SK-N-SH (cell line): ENCODE measurements around the gene C17orf114.

Source experiments
- CTCF ChIA-PET: fragments of 300-600, 350-600 bp; formaldehyde crosslinking; extraction: SDS; loops from one replicate; lab custom pipeline; 2021; lab: Yijun Ruan, JAX
- POLR2A ChIA-PET: fragments of 350-600 bp; sonication (Branson Sonifier 250); formaldehyde crosslinking; extraction: SDS; loops from one replicate; lab custom pipeline; 2020; ENCODE audit warnings: antibody characterized with exemption, inconsistent platforms; lab: Yijun Ruan, JAX
- DNase-seq: peaks from one replicate; pipeline ENCODE4 v3.0.0; 2012
- H2AFZ ChIP-seq: fragments of 200-600 bp; sonication (generic); 2 replicates; pipeline ENCODE4 v1.8.1; 2016; ENCODE audit warnings: antibody characterized with exemption, mild to moderate bottlenecking, low read depth
- H3F3A ChIP-seq: fragments of 200-600 bp; sonication (generic); replicated peaks from 2 replicates; pipeline ENCODE3; 2016; ENCODE audit warnings: antibody characterized with exemption, mild to moderate bottlenecking; ENCODE audit not compliant: insufficient read depth
- H3K27ac ChIP-seq, 2 experiments: fragments of 200-500 bp in 1 of 2; fragments of 200-600 bp in 1 of 2; sonication (Bioruptor generic) in 1 of 2; sonication (generic), shearing (Covaris generic) in 1 of 2; 2 replicates each; pipeline versions ENCODE4 v1.5.1 to v1.6.1; 2014 to 2016; ENCODE audit warnings: low read depth in 2 of 2, inconsistent platforms in 1 of 2, low read length in 1 of 2, mild to moderate bottlenecking in 1 of 2, mixed read lengths in 1 of 2
- H3K27me3 ChIP-seq: fragments of 200-600 bp; sonication (generic), shearing (Covaris generic); 2 replicates; pipeline ENCODE4 v1.6.1; 2016; ENCODE audit warnings: mixed run types; ENCODE audit not compliant: insufficient read depth
- H3K36me3 ChIP-seq, 2 experiments: fragments of 200-500 bp in 1 of 2; fragments of 200-600 bp in 1 of 2; sonication (Bioruptor generic) in 1 of 2; sonication (generic) in 1 of 2; replicated peaks in 1 of 2; 2 replicates each; pipeline versions ENCODE3 to v1.5.1; 2014 to 2016; ENCODE audit warnings: low read length in 1 of 2, mild to moderate bottlenecking in 1 of 2; ENCODE audit not compliant: insufficient read depth in 2 of 2, control insufficient read depth in 1 of 2
- H3K4me1 ChIP-seq, 2 experiments: fragments of 200-500 bp in 1 of 2; fragments of 200-600 bp in 1 of 2; sonication (Bioruptor generic) in 1 of 2; sonication (generic), shearing (Covaris generic) in 1 of 2; 2 replicates each; pipeline versions ENCODE4 v1.5.1 to v1.6.1; 2014 to 2016; ENCODE audit warnings: low read depth in 1 of 2, low read length in 1 of 2, mixed run types in 1 of 2; ENCODE audit not compliant: insufficient read depth in 2 of 2, control insufficient read depth in 1 of 2
- H3K4me2 ChIP-seq: fragments of 200-600 bp; sonication (generic), shearing (Covaris generic); 2 replicates; pipeline ENCODE4 v1.6.1; 2017; ENCODE audit warnings: mixed run types
- H3K4me3 ChIP-seq, 2 experiments: fragments of 200-500 bp in 1 of 2; fragments of 200-600 bp in 1 of 2; sonication (Bioruptor generic) in 1 of 2; sonication (generic), shearing (Covaris generic) in 1 of 2; 2 replicates each; pipeline versions ENCODE4 v1.5.1 to v1.8.1; 2014 to 2016; ENCODE audit warnings: low read depth in 2 of 2, inconsistent platforms in 1 of 2, low read length in 1 of 2, mild to moderate bottlenecking in 1 of 2, mixed read lengths in 1 of 2, moderate library complexity in 1 of 2
- H3K79me2 ChIP-seq: fragments of 200-600 bp; sonication (generic); 2 replicates; pipeline ENCODE4 v1.8.1; 2017; ENCODE audit warnings: mild to moderate bottlenecking; ENCODE audit not compliant: insufficient read depth
- H3K9ac ChIP-seq: fragments of 200-600 bp; sonication (generic); 2 replicates; pipeline ENCODE4 v1.6.1; 2017; ENCODE audit warnings: mixed run types
- H3K9me2 ChIP-seq: fragments of 200-600 bp; sonication (generic); 2 replicates; pipeline ENCODE4 v1.6.1; 2017; ENCODE audit warnings: mixed run types
- H3K9me3 ChIP-seq: fragments of 200-600 bp; sonication (generic); 2 replicates; pipeline ENCODE4 v1.6.1; 2017; ENCODE audit warnings: mixed run types, mild to moderate bottlenecking, moderate library complexity
- H4K20me1 ChIP-seq: fragments of 200-600 bp; sonication (generic); 2 replicates; pipeline ENCODE4 v1.6.1; 2017; ENCODE audit warnings: mild to moderate bottlenecking, mixed run types; ENCODE audit not compliant: insufficient read depth
- FOXJ3 ChIP-seq: sonication (generic); formaldehyde crosslinking; IDR thresholded peaks from 2 replicates; pipeline ENCODE4 v1.5.1; 2020; ENCODE audit warnings: mild to moderate bottlenecking, missing genetic modification reagents
- MAX ChIP-seq: IDR thresholded peaks from 2 replicates; pipeline ENCODE4 v1.4.0; 2012; ENCODE audit warnings: low read depth
- MXI1 ChIP-seq: IDR thresholded peaks from 2 replicates; pipeline ENCODE4 v1.6.1; 2012; ENCODE audit warnings: mild to moderate bottlenecking, low read depth, low read length, improper control_type of control experiment
- RAD21 ChIP-seq: IDR thresholded peaks from 2 replicates; pipeline ENCODE4 v1.6.1; 2012; ENCODE audit warnings: mild to moderate bottlenecking, low read length
- RCOR1 ChIP-seq: fragments of 150-350 bp; IDR thresholded peaks from 2 replicates; pipeline ENCODE4 v1.6.1; 2017; ENCODE audit warnings: antibody characterized with exemption, low read length
- REST ChIP-seq: IDR thresholded peaks from 2 replicates; pipeline ENCODE4 v1.6.1; 2012; ENCODE audit warnings: mild to moderate bottlenecking, low read depth, low read length, moderate library complexity
- TEAD4 ChIP-seq: IDR thresholded peaks from 2 replicates; pipeline ENCODE4 v1.4.0; 2012; ENCODE audit warnings: mild to moderate bottlenecking, borderline replicate concordance; ENCODE audit not compliant: insufficient read depth
- YY1 ChIP-seq: IDR thresholded peaks from 2 replicates; pipeline ENCODE4 v1.4.0; 2012; ENCODE audit warnings: low read depth, mild to moderate bottlenecking
- ZBTB33 ChIP-seq: IDR thresholded peaks from 2 replicates; pipeline ENCODE4 v1.4.0; 2012; ENCODE audit warnings: low read depth, borderline replicate concordance
- WGBS: methylation state at CpG from one replicate; pipeline ENCODE4 v1.1.6; 2017; ENCODE audit warnings: low lambda C conversion rate; 5-methylcytosine and 5-hydroxymethylcytosine counted together
- TF ChIP-seq, protein P1 (sequence below): fragments of 150-350 bp; IDR thresholded peaks from 2 replicates; pipeline ENCODE4 v1.6.1; 2017; ENCODE audit warnings: antibody characterized with exemption, low read length, low read depth, borderline replicate concordance

The C17orf114 gene

GRCh38 chr17:4759776-4760236, 42.3 kb downstream of the C17orf114 start (continued):
- TF ChIP-seq REST (no peak), RAD21 (no peak), RCOR1 (no peak)
- TF ChIP-seq, protein P1, sequence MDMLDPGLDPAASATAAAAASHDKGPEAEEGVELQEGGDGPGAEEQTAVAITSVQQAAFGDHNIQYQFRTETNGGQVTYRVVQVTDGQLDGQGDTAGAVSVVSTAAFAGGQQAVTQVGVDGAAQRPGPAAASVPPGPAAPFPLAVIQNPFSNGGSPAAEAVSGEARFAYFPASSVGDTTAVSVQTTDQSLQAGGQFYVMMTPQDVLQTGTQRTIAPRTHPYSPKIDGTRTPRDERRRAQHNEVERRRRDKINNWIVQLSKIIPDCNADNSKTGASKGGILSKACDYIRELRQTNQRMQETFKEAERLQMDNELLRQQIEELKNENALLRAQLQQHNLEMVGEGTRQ = no peak
- TF ChIP-seq, all 33 proteins: peak for 0

DNA sequence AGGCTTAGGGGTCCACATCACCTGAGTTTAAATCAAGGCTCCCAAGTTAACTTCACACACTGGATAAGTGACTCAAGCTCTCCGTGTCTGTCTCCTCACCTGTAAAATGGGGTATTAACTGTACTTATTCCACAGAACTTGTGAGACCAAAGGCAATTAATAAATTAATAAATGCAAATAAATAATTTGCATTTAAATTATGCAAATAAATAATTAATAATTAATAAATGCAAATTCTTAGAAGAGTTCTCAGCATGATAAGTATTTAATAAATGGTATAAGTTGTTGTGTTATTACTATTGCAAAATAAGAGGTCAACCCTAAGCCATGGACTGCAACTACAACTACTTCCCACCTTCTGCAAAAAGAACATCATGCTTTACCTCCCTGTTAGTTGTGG, 48.7 kb downstream of the C17orf114 start:
- ChIA-PET POLR2A (no interaction called here), CTCF (interaction anchor here (0.7 to 1.0 kb wide), 2 partner anchors 11 to 136 kb away, joined by 3 to 5 read pairs; no protein-coding TSS in a partner anchor)
- Histone ChIP-seq H2AFZ (no peak overlapping the region), H3K79me2 (no peaks in the 10 kb centered on the region), H3K9me3 (no peaks in the 10 kb centered on the region), H3K4me3 (no peak overlapping the region), H3K9ac (no peak overlapping the region), H3K4me1 (no peaks in the 10 kb centered on the region), H3K9me2 (no peaks in the 10 kb centered on the region), H3K27me3 (peaks cover 82% of the 10 kb centered on the region), H4K20me1 (no peaks in the 10 kb centered on the region), H3K27ac (no peak overlapping the region), H3K36me3 (no peaks in the 10 kb centered on the region), H3K4me2 (no peak overlapping the region), H3F3A (no peaks in the 10 kb centered on the region)
- TF ChIP-seq MAX (no peak), FOXJ3 (CRISPR knock-in tag) (no peak), YY1 (no peak), TEAD4 (no peak)
- WGBS = 18% methylated on average over 1 of the region's 1 CpG
- no peak for DNase-seq

DNA sequence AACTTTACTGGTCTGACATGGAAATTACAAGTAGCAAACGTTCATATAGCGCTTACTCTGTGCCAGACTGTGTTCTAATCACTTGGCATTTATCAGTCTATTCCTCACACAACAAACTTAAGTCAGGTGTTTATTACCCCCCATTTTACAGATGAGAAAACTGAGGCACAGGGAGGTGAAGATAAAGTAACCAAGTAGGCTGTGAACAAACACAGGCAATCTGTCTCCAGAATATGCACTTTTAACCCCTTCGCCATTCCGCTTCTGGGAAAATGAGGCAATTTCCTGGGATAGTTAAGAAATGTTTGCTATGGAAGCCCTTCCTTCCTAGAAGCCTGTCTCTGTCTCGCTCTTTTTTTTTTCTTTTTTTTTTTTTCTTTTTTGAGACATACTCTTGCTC, 50.2 kb downstream of the C17orf114 start:
- TF ChIP-seq REST (no peak), ZBTB33 (no peak), MXI1 (no peak)
- TF ChIP-seq, all 33 proteins: peak for 0
- peaks cover 83% of the 10 kb centered on the region for H3K27me3 ChIP-seq
- CTCF ChIA-PET = no interaction called here

More for the DNA sequence above, 50.2 kb downstream of the C17orf114 start:
- 43% methylated on average over 5 of the region's 5 CpGs for WGBS
- Histone ChIP-seq H3K79me2 (no peaks in the 10 kb centered on the region), H3K4me1 (no peaks in the 10 kb centered on the region; a peak in 1 of 4 replicates), H2AFZ (no peak overlapping the region), H3K4me3 (no peak overlapping the region), H3K9me2 (no peaks in the 10 kb centered on the region), H3F3A (peaks cover 5% of the 10 kb centered on the region), H3K27ac (no peak overlapping the region), H3K9ac (no peak overlapping the region), H3K36me3 (no peaks in the 10 kb centered on the region), H3K4me2 (no peak overlapping the region), H3K9me3 (no peaks in the 10 kb centered on the region), H4K20me1 (no peaks in the 10 kb centered on the region)
- DNase-seq = no peak
- POLR2A ChIA-PET = no interaction called here
